ENCODE results near the gene STON2.

DNA sequence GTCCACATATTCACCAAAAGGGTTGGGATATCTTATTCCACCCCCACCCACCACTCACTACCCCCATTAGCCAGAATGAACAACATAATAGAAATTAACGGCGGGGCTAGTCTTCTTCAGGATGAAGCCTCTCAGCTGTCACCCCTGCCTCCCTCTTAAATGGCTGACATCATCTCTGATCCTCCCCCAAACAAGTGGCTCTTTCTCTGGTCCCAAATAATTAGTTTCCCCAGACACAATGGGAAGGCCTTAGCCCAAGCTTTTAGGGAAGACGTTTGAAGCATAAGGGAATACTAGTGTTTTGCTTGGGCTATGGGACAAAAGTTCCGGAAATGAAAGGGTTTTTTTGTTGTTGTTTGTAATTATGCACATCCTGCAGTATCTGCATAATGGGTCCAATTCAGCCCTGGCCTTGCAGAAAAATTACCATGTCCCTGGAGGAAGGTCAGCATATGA, 13.8 kb downstream of the STON2 start:
- TF ChIP-seq, protein P1, sequence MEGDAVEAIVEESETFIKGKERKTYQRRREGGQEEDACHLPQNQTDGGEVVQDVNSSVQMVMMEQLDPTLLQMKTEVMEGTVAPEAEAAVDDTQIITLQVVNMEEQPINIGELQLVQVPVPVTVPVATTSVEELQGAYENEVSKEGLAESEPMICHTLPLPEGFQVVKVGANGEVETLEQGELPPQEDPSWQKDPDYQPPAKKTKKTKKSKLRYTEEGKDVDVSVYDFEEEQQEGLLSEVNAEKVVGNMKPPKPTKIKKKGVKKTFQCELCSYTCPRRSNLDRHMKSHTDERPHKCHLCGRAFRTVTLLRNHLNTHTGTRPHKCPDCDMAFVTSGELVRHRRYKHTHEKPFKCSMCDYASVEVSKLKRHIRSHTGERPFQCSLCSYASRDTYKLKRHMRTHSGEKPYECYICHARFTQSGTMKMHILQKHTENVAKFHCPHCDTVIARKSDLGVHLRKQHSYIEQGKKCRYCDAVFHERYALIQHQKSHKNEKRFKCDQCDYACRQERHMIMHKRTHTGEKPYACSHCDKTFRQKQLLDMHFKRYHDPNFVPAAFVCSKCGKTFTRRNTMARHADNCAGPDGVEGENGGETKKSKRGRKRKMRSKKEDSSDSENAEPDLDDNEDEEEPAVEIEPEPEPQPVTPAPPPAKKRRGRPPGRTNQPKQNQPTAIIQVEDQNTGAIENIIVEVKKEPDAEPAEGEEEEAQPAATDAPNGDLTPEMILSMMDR (conservative IDR thresholded peaks at IDR 0.05): no peak
- no peak for TF ChIP-seq EZH2 (IDR thresholded peaks at IDR 0.05; ENCODE audit: low read depth)
